Activated T-cell treated with anti-CD3 and anti-CD28 coated beads, Interleukin-2, amount 50 U/mL, for 72 hours (primary cell): Measurements from ENCODE around the gene AP2A1. TPM values are rescaled to one million over a fixed set of nuclear protein-coding genes. Genes with fewer than 3 reads are reported as not detected.

Source experiments
- ATAC-seq, 2 donors: fragments of 150-1000 bp; cut with Tn5 transposase; replicated peaks in 1 of 2; 2 replicates each; pipeline ENCODE4 v1.10.0; 2021; ENCODE audit warnings: moderate library complexity in 2 of 2, mild to moderate bottlenecking in 1 of 2
- DNase-seq, 2 donors: peaks; one replicate each; pipeline ENCODE4 v3.0.0; 2021 to 2022; ENCODE audit warnings: mixed read lengths in 1 of 2
- H3K27ac Mint-ChIP-seq: one replicate; pipeline ENCODE4 v1.8.0; 2022; ENCODE audit warnings: mild to moderate bottlenecking, moderate library complexity, mixed read lengths
- H3K27me3 Mint-ChIP-seq: one replicate; pipeline ENCODE4 v1.8.0; 2022; ENCODE audit warnings: low read depth, mixed read lengths
- H3K36me3 Mint-ChIP-seq, 2 donors: one replicate each; pipeline ENCODE4 v1.8.0; 2022; ENCODE audit warnings: mixed read lengths in 2 of 2, mild to moderate bottlenecking in 1 of 2; ENCODE audit not compliant: insufficient read depth in 2 of 2
- H3K4me1 Mint-ChIP-seq: one replicate; pipeline ENCODE4 v1.8.0; 2022; ENCODE audit warnings: low read depth, mixed read lengths
- H3K4me3 Mint-ChIP-seq, 2 donors: one replicate each; pipeline ENCODE4 v1.8.0; 2022; ENCODE audit warnings: mild to moderate bottlenecking in 2 of 2, mixed read lengths in 2 of 2, moderate library complexity in 2 of 2
- H3K9me3 Mint-ChIP-seq, 2 donors: one replicate each; pipeline ENCODE4 v1.8.0; 2022; ENCODE audit warnings: mixed read lengths in 2 of 2
- total RNA-seq, 2 donors: library from RNA; stranded (reverse); gene quantifications; one replicate each; pipeline ENCODE4 v1.2.3, GENCODE V29; 2022

The AP2A1 gene
- total RNA-seq, 2 donors from 2014 or later = 74.5 to 75.8 TPM

- Mint-ChIP-seq H3K36me3 (no peaks in the 10 kb centered on the region), H3K27ac (no peak overlapping the region), H3K9me3 (no peaks in the 10 kb centered on the region), H3K27me3 (no peaks in the 10 kb centered on the region), H3K4me1 (peaks cover 8% of the 10 kb centered on the region), H3K4me3 (no peak overlapping the region)
- DNase-seq = no peak
- no peak for ATAC-seq
These were observed 17.6 kb upstream of the AP2A1 start for GRCh38 chr19:49749055-49749716.

DNA sequence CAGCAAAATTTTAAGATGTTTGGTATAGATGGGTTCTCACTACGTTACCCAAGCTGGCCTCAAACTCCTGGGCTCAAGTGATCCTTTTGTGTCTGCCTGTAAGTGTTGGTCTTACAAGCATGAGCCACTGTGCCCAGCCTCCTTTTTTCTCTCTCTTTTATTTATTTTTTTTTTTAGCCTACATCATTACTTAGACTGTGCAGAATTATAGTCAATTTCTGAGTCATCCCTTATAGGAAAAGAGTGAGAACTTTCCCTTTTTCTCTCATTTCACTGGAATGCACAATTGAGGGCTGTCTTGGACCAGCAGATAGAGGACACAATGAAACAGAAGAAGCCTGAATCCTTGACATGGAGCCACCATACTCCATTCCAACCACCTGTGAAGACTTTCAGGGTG, 17.0 kb upstream of the AP2A1 start:
- no peak for ATAC-seq
- H3K27me3 Mint-ChIP-seq = no peaks in the 10 kb centered on the region
- H3K36me3 Mint-ChIP-seq = no peaks in the 10 kb centered on the region
- DNase-seq = no peak
- H3K27ac Mint-ChIP-seq = peak overlapping the region; percentile 22
- no peaks in the 10 kb centered on the region for H3K9me3 Mint-ChIP-seq
- no peak overlapping the region for H3K4me3 Mint-ChIP-seq
- H3K4me1 Mint-ChIP-seq = peaks cover 8% of the 10 kb centered on the region

GRCh38 chr19:49752701-49753100, 14.1 kb upstream of the AP2A1 start:
- no peak overlapping the region for H3K4me3 Mint-ChIP-seq
- H3K4me1 Mint-ChIP-seq = no peaks in the 10 kb centered on the region
- H3K27me3 Mint-ChIP-seq = no peaks in the 10 kb centered on the region
- H3K9me3 Mint-ChIP-seq = peaks cover 0 to 3% of the 10 kb centered on the region in 2 donors
- ATAC-seq = no peak
- DNase-seq = no peak
- H3K36me3 Mint-ChIP-seq = peaks cover 0 to 1% of the 10 kb centered on the region in 2 donors
- H3K27ac Mint-ChIP-seq = no peak overlapping the region

DNA sequence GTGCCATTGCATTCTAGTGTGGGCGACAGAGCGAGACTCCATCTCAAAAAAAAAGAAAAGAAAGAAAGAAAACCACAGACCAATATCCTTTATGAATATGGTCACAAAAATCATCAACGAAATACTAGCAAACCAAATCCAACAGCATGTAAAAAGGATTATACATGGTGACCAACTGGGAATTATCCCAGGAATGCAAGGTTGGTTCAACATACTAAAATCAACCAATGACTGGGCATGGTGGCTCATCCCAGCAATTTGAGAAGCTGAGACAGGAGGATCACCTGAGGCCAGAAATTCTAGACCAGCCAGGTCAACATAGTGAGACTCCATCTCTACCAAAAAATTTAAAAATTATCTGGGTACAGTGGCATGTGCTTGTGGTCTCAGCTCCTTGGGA, 10.8 kb upstream of the AP2A1 start:
- Mint-ChIP-seq H3K4me1 (no peaks in the 10 kb centered on the region), H3K36me3 (peaks cover 0 to 1% of the 10 kb centered on the region in 2 donors), H3K4me3 (no peak overlapping the region), H3K27ac (no peak overlapping the region), H3K9me3 (peaks cover 0 to 3% of the 10 kb centered on the region in 2 donors), H3K27me3 (no peaks in the 10 kb centered on the region)
- ATAC-seq (no peak), DNase-seq (no peak)

DNA sequence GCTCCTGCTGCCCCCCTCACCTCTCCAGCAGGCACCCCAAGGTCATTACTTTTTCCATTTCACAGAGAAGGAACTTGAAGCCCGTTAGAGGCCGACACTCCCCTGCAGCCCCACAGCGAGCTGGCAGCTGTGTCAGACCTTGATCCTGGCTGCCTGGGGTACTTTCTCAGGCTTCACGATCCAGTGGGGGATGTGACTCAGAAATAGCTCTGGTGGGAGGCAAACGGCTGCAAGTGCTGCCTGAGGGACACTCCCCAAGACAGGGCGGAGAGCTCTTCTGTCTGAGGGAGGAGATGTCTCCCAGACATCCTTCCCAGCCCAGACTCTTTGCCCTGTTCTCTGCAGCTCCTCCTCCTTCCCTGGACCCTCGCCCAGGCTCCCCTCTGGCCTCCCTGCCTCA, 8.5 kb upstream of the AP2A1 start:
- DNase-seq (no peak), ATAC-seq (no peak)
- Mint-ChIP-seq H3K36me3 (peaks cover 0 to 1% of the 10 kb centered on the region in 2 donors), H3K4me3 (no peak overlapping the region), H3K9me3 (peaks cover 0 to 3% of the 10 kb centered on the region in 2 donors), H3K4me1 (no peaks in the 10 kb centered on the region), H3K27ac (no peak overlapping the region), H3K27me3 (no peaks in the 10 kb centered on the region)

DNA sequence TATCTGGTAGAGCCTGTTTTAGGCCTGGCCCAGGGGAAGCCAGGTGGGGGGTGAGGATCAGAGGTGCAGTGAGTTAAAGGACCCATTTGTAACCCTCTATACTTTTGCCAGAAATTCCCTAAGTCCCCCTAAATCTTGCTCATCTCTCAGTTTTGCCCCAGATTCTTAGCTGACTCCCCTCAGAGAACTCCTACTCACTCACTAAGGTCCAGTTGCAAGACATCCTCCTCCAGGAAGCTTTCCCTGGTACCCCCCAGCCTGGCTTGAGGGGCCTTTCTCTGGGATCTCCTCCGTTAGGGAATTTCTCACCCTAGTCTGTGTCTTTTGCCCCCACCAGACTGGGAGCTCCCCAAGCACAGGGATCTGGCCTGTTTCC, 5.6 kb upstream of the AP2A1 start:
- Mint-ChIP-seq H3K9me3 (no peaks in the 10 kb centered on the region), H3K27ac (no peak overlapping the region), H3K36me3 (no peaks in the 10 kb centered on the region)

DNA sequence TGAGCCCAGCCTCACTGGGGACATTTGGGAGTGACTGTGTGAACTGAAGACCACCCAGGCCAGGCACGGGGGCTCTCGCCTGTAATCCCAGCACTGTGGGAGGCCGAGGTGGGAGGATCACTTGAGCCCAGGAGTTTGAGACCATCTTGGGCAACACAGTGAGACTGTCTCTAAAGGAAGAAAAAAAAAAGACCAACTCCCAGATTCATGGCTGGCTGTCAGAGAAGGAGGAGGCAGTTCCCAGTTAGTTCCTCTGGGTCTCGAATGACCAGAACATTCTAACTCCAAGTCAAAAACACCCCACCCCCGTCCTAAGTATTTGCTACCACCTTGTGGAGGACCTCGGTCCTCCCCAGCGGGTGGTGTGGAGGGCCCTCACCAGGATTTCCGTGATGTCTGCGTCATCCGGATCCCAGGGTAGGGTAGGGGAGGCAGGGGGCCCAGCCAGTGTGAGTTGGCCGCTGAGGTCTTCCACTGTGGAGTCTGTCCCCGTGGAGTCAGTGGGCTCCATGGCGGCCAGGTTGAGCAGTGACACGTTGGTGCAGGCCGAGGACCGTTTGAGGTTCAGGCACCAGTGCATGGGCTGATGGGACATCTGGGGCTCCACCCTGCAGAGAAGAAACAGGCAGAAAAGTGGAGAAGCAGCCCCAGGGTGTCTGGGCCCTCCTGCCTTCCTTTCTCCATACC, 5.0 kb upstream of the AP2A1 start:
- Mint-ChIP-seq H3K27ac (peak overlapping the region; percentile 71), H3K27me3 (no peaks in the 10 kb centered on the region), H3K9me3 (no peaks in the 10 kb centered on the region), H3K36me3 (no peaks in the 10 kb centered on the region), H3K4me1 (peaks cover 15% of the 10 kb centered on the region), H3K4me3 (peak overlapping the region in 1 of 2 donors; percentile 36)
- ATAC-seq (no peak), DNase-seq (peak in 1 of 2 donors; percentile 36)

More for the DNA sequence above, 5.6 kb upstream of the AP2A1 start:
- H3K27me3 Mint-ChIP-seq = no peaks in the 10 kb centered on the region
- peak overlapping the region in 1 of 2 donors; percentile 26 for H3K4me3 Mint-ChIP-seq
- no peak for ATAC-seq
- peaks cover 15% of the 10 kb centered on the region for H3K4me1 Mint-ChIP-seq
- no peak for DNase-seq

DNA sequence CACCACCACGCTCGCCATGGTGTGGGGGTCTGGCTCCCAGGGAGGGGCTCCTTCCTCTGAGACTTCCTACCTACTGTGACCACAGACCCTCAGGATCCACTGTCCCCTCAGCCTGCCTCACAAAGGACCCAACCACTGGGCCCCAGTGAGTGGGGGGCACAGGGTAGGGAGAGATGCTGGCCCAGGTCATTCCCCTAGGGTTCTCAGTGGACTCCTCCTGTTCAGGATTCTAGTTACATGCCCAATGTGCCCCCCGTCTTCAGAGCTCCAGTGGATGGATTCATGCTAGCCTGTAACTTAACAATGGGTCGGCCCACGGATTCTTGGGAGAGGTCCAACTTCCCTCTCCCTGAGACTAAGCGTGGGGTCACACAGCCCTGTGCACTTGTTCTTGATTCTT, 3.6 kb upstream of the AP2A1 start, which contains the start of gene TSKS:
Gene TSKS (minus strand): TSS at position 77 of the 400 bp plus-strand sequence. CDS start 59 bp downstream, at position 18.
- Mint-ChIP-seq H3K9me3 (no peaks in the 10 kb centered on the region), H3K27me3 (no peaks in the 10 kb centered on the region), H3K4me3 (peak within 1 kb of the TSS in 1 of 2 donors; percentile 36), H3K36me3 (no peaks in the 10 kb centered on the region), H3K4me1 (peaks cover 27% of the 10 kb centered on the region), H3K27ac (peak within 1 kb of the TSS; percentile 71)
- no peak for ATAC-seq
- DNase-seq = no peak

- Mint-ChIP-seq H3K36me3 (no peaks in the 10 kb centered on the region), H3K27me3 (no peaks in the 10 kb centered on the region), H3K27ac (no peak overlapping the region), H3K9me3 (no peaks in the 10 kb centered on the region), H3K4me3 (no peak overlapping the region), H3K4me1 (peaks cover 38% of the 10 kb centered on the region)
- DNase-seq = no peak
- no peak for ATAC-seq
These were observed 2.5 kb upstream of the AP2A1 start for GRCh38 chr19:49764341-49764740.

- H3K27ac Mint-ChIP-seq = peak overlapping the region; percentile 79
- H3K9me3 Mint-ChIP-seq = no peaks in the 10 kb centered on the region
- DNase-seq (peak; percentile 99 to 100), ATAC-seq (peak; percentile 91 to 93)
- H3K36me3 Mint-ChIP-seq = no peaks in the 10 kb centered on the region
- no peaks in the 10 kb centered on the region for H3K27me3 Mint-ChIP-seq
- peak overlapping the region; percentile 91 to 98 for H3K4me3 Mint-ChIP-seq
- H3K4me1 Mint-ChIP-seq = peaks cover 41% of the 10 kb centered on the region
These were observed 533 bp upstream of the AP2A1 start for GRCh38 chr19:49766007-49766929.

GRCh38 chr19:49767381-49767780, 580 bp downstream of the AP2A1 start:
- no peaks in the 10 kb centered on the region for H3K9me3 Mint-ChIP-seq
- H3K4me1 Mint-ChIP-seq = peaks cover 45% of the 10 kb centered on the region
- H3K27ac Mint-ChIP-seq = peak overlapping the region; percentile 52
- no peak for DNase-seq
- H3K27me3 Mint-ChIP-seq = no peaks in the 10 kb centered on the region
- ATAC-seq = no peak
- no peaks in the 10 kb centered on the region for H3K36me3 Mint-ChIP-seq
- peak overlapping the region; percentile 90 to 98 for H3K4me3 Mint-ChIP-seq

GRCh38 chr19:49767967-49768581, 1.3 kb downstream of the AP2A1 start:
- peaks cover 0 to 2% of the 10 kb centered on the region in 2 donors for H3K36me3 Mint-ChIP-seq
- ATAC-seq = no peak

More at GRCh38 chr19:49767967-49768581, 1.3 kb downstream of the AP2A1 start:
- DNase-seq = no peak
- peaks cover 45% of the 10 kb centered on the region for H3K4me1 Mint-ChIP-seq
- H3K27ac Mint-ChIP-seq = peak overlapping the region; percentile 52
- no peaks in the 10 kb centered on the region for H3K27me3 Mint-ChIP-seq
- H3K9me3 Mint-ChIP-seq = no peaks in the 10 kb centered on the region
- H3K4me3 Mint-ChIP-seq = peak overlapping the region; percentile 90 to 98
